SK-N-MC (cell line): ENCODE data around the gene SMU1.

Experiments used
- EZH2 ChIP-seq: fragments of 200-600 bp; sonication (generic); IDR thresholded peaks from one replicate; pipeline ENCODE4 v1.6.1; 2017; ENCODE audit warnings: antibody characterized with exemption
- FOXP2 ChIP-seq: optimal IDR thresholded peaks from 2 replicates; pipeline ENCODE3; 2011; ENCODE audit warnings: mild to moderate bottlenecking, moderate library complexity; ENCODE audit not compliant: insufficient read depth; ENCODE audit errors: extremely low read length, control extremely low read depth
- POLR2AphosphoS5 ChIP-seq: IDR thresholded peaks from 2 replicates; pipeline ENCODE4 v1.6.1; 2012; ENCODE audit warnings: mild to moderate bottlenecking, low read depth, low read length, borderline replicate concordance

DNA sequence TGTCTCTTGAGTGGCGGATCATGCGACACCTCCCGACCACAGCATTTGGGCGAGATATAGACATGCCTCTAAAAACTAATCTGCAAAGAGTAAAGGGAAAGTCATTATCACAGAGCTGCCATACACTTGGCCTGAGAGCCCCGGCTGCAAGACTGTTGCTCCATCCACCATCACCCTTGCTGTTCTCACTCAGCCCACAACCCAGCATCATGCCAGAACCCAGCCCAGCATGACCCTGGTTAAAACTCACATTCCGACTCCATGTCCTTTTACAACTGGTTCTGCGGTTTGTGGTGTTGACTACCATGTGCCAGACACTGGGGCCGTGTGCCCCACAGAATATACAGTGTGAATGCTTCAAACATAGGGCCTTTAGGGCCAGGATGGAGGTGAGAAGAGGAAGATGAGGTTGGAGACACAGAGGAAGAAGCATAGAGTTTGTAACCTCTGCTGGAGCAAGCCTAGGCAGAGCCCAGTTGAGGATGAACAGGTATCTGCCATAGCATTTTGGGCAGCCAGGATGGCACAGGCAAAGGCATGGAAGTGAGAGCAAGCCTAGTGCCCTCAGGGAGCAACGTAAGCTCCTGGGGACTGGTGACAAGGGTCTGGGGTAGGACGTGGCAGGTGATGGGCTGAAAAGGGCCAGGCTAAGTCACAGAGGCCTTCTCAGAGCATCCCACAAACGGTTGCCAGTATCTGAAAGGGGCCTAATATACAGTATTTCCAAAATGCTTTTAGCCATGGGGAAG is 37.5 kb upstream of the SMU1 start:
- TF ChIP-seq POLR2AphosphoS5 (no peak), EZH2 (no peak), FOXP2 (no peak)
